ENCODE results near the gene NPAS3. TPM values are rescaled to one million over a fixed set of nuclear protein-coding genes. Genes with fewer than 3 reads are reported as not detected.

The NPAS3 gene
- total RNA-seq, 6 experiments from 2014 or later, result 0.11 to 0.83 (median 0.21) TPM; not detected in 2

- Histone ChIP-seq H3K27me3 (no peaks in the 10 kb centered on the region), H3K4me3 (no peak overlapping the region), H3K9me3 (no peaks in the 10 kb centered on the region), H3K36me3 (no peaks in the 10 kb centered on the region), H3K27ac (no peak overlapping the region), H3K4me1 (no peaks in the 10 kb centered on the region)
- no peak for ATAC-seq
- DNase-seq, result no peak
- intact Hi-C loops (cut with DNase I), result no loop called here
- no peak for TF ChIP-seq POLR2A (IDR thresholded peaks at IDR 0.05)
- TF ChIP-seq CTCF (IDR thresholded peaks at IDR 0.05), result no peak
- WGBS (ENCODE audit: insufficient coverage, low coverage, low lambda C conversion rate, missing lambda C conversion rate), result 70% methylated on average over 4 of the region's 4 CpGs
These were observed 40.1 kb downstream of the NPAS3 start for GRCh38 chr14:32978691-32979255.

- ATAC-seq (no peak), DNase-seq (no peak)
- intact Hi-C loops (cut with DNase I), result no loop called here
- no peaks in the 10 kb centered on the region for H3K9me3 ChIP-seq
- no peaks in the 10 kb centered on the region for H3K4me1 ChIP-seq
- H3K27ac ChIP-seq, result no peak overlapping the region
- WGBS (ENCODE audit: insufficient coverage, low coverage, low lambda C conversion rate, missing lambda C conversion rate), result 62% methylated on average over 6 of the region's 6 CpGs
- H3K36me3 ChIP-seq, result no peaks in the 10 kb centered on the region
- no peak overlapping the region for H3K4me3 ChIP-seq
- no peaks in the 10 kb centered on the region for H3K27me3 ChIP-seq
- TF ChIP-seq CTCF (IDR thresholded peaks at IDR 0.05) (no peak), POLR2A (IDR thresholded peaks at IDR 0.05) (no peak)
These were observed 41.7 kb downstream of the NPAS3 start for GRCh38 chr14:32980178-32980901.

- Histone ChIP-seq H3K36me3 (no peaks in the 10 kb centered on the region), H3K4me1 (no peaks in the 10 kb centered on the region), H3K9me3 (no peaks in the 10 kb centered on the region), H3K27me3 (no peaks in the 10 kb centered on the region), H3K27ac (no peak overlapping the region), H3K4me3 (no peak overlapping the region)
- DNase-seq (no peak), ATAC-seq (no peak)
- 76% methylated on average over 3 of the region's 3 CpGs for WGBS (ENCODE audit: insufficient coverage, low coverage, low lambda C conversion rate, missing lambda C conversion rate)
- intact Hi-C loops (cut with DNase I), result no loop called here
- TF ChIP-seq CTCF (IDR thresholded peaks at IDR 0.05) (no peak), POLR2A (IDR thresholded peaks at IDR 0.05) (no peak)
These were observed 42.3 kb downstream of the NPAS3 start for GRCh38 chr14:32980902-32981501.

GRCh38 chr14:32984241-32984930 lies 45.7 kb downstream of the NPAS3 start:
- H3K27me3 ChIP-seq, result no peaks in the 10 kb centered on the region
- WGBS (ENCODE audit: insufficient coverage, low coverage, low lambda C conversion rate, missing lambda C conversion rate), result 57% methylated on average over 2 of the region's 2 CpGs
- TF ChIP-seq POLR2A (IDR thresholded peaks at IDR 0.05) (no peak), CTCF (IDR thresholded peaks at IDR 0.05) (no peak)
- DNase-seq (no peak), ATAC-seq (no peak)
- no peaks in the 10 kb centered on the region for H3K9me3 ChIP-seq
- no peak overlapping the region for H3K27ac ChIP-seq
- H3K4me1 ChIP-seq, result no peaks in the 10 kb centered on the region
- intact Hi-C loops (cut with DNase I), result no loop called here
- H3K4me3 ChIP-seq, result no peak overlapping the region
- H3K36me3 ChIP-seq, result no peaks in the 10 kb centered on the region
